DMS153 (cell line): ENCODE results near the gene EMC10.

ENCODE experiments used
- DNase-seq: peaks from one replicate; lab custom pipeline; 2025; lab: John Stamatoyannopoulos, UW

The EMC10 gene

DNA sequence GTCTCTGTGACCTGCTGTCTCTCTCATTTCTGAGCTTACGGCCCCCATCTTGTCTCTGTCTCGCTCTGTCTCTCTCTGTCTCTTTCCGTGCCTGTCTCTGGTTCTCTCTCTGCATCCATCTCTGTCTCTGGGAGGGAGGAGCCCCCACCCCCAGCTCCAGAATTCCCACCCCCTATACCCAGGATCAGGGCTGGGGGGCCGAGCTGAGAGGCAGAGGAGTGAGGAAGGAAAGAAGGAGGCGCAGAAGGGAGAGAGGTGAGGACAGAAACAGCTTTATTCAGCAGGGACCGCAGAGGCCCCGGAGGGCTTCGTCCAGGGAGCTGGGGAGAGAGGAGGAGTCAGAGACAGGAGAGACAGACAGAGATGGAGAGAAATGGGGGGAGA lies 20.7 kb downstream of the EMC10 start:
- no peak for DNase-seq

DNA sequence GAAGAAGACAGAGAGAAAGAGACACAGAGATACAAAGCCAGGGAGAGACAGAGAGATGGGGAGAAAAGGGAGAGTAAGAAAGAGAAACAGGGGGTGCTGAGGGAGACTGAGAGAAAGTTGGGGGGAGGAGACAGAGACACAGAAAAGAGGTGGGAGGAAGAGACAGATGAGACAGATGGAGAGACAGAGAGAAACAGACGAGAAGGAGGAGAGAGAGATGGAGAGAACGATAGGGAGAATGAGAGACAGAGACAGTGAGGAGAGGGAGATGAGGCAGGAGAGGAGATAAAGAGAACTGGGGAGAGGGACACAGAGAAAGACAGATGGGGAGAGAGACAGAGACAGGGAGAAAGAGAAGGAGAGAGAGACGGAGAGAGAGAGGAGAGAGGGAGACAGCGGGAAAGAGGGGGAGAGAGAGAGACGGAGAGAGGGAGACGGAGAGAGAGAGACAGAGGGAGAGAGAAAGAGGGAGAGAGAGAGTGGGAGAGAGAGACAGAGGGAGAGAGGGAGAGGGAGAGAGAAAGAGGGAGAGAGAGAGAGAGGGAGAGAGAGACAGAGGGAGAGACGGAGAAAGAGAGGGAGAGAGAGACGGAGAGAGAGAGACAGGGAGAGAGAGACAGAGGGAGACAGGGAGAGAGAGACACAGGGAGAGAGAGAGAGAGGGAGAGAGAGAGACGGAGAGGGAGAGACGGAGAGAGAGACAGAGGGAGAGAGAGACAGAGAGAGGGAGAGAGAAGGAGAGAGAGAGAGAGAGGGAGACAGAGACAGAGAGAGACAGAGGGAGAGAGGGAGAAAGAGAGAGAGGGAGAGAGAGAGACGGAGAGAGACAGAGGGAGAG lies 22.1 kb downstream of the EMC10 start:
- DNase-seq, result no peak

DNA sequence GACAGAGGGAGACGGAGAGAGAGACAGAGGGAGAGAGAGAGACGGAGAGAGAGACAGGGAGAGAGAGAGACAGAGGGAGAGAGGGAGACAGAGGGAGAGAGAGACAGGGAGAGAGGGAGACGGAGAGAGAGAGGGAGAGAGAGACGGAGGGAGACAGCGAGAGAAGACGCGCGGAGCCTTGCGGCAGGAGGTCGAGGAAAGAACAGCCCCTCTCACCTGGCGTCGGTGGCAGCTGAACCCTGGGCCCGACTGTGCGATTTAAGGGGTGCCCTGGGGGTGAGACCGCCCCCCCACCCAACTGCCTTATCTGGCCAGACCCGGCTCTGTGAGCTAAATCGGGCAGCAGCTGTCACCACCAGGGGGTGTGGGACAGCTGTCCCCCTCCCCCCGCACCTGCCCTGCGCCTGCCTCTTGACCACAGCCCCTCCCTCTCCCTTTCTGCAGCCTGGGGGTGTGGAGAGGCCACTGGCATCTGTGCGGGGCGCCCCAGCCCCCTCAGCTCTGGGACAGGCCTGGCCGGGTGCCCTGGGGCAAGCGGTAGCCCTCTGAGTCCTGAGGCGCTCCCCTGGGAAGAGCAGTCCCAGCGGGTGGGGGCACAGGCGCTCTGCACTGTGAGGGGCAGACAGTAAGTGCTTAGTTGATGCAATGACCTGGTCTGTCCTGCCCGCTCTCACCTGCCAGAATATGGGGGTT lies 23.9 kb downstream of the EMC10 start:
- no peak for DNase-seq

DNA sequence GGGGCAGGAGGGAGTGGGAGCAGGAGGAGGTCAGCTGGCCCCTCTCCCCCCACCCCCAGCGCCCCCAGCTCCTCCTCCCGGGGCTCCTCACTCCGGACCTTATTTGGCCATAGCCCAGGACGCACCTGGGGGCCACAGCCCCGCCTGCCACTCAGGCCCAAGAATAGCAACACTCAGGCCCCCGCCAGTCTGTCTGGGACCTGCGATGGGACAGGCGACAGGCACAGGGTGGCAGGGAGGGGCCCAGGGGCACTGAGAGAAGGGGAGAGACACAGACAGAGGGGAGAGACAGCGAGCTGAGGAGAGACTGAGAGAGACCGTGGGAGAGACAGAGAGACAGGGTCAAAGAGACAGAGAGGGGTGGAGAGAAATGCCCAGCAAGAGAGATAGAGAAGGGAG lies 24.4 kb downstream of the EMC10 start:
- DNase-seq, result no peak

DNA sequence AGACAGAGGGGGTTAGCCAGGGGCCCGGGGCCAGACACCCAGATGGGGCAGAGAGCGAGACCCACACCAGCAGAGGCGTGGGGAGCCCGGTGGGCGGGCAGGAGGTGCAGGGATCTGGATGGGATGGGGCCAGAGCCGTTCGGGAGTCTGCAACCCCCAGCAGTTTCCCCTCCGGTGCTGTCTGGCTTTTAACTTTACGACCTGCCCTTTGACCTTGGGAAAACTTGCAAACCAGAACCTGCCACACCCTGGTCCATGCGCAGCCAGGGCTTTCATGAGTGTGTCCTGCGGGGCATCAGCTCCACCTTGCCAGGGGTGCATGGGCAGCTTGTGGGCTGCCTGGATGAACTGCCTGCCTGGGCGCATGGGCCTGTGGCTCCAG lies 24.9 kb downstream of the EMC10 start:
- DNase-seq, result no peak

DNA sequence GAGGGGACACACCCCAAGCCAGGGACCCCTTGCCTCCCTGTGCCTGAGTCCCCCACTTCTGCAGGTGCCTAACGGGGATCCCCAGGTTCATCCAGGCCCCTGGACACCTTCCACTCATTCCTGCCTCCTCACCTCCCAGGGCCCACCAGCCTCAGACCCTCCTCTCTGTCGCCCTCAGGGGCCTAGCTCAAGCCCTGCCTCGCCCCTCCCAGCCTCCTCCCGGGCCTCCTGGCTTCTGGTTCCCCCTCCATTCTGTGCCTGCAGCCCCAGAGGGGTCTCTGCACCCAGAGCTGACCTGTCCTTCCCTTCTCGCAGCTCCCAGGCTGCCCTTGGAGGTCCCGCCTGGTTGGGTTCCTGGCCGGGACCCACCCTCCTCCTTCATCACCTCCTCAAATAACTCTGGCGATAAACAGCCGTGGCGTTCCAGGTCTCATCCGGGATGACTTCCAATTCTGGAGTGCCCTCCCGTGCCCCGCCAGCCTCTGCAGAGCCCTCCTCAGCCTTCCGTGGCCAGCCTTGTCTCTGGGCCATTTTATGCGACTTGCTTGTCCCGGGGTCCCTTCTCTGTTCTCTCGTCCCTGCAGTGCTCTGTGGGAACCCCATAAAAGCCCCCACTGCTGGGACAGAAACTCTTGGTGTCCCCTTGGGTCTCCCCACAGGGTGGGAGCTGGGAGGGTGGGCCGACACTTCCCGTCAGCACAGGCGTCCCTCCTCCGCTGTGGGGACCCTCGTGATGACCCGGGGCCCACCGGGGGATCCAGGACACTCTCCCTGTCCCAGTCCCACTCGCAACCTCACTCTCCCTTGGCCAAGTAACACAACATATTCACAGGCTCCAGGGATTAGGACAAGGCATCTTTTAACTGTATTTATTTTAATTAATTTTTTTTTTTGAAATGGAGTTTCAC lies 25.5 kb downstream of the EMC10 start:
- DNase-seq, result no peak

DNA sequence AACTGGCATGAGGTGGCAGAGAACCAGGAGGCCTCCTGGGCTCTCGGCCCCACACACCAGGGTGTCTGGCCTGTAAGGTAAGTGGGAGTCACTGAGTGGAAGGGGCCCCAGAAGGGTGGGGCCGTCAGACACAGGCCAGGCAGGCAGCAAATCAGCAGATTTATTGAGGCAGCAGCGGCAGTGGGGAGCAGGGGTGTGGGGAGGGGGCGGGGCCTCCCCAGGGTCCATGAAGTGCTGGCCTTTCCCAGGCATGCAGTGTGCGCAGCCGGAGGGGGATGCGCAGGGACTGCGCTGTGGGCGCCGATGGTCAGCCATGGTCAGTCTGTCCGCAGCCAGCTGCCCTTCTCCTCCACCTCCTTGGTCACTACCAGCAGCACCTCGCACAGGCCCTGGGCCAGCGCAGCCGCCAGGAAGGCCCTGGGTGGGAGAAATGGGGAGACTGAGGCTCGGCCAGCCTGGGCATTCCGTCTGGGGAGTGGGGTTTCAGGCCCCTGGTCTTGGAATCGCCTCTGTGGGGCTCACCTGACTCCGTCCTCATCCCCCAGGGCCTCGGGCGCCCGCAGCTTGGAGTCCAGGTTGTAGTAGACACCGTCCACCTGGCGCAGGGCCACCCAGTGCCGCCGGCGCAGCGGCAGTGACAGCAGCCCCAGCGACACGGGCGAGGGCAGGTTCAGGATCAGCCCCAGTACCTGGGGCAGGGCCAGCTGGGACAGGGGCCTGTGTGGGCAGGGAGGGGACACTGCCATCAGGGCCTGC lies 29.7 kb downstream of the EMC10 start:
- no peak for DNase-seq

DNA sequence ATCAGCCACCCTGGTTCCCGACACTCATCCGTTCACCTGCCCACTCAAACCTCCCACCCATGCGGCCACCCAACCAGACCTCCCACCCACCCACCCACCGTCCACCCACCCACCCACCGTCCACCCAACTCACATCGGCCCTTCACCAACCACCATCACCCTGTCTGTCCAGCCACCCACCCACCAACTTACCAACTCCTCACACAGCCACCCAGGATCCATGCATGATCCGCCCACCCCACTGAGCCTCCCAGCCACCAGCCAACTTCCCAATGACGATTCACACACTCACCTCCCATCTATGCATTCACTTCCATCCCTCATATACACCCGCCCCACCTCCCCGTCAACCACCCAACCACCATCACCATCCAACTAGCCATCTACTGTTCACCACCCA lies 30.4 kb downstream of the EMC10 start:
- no peak for DNase-seq

DNA sequence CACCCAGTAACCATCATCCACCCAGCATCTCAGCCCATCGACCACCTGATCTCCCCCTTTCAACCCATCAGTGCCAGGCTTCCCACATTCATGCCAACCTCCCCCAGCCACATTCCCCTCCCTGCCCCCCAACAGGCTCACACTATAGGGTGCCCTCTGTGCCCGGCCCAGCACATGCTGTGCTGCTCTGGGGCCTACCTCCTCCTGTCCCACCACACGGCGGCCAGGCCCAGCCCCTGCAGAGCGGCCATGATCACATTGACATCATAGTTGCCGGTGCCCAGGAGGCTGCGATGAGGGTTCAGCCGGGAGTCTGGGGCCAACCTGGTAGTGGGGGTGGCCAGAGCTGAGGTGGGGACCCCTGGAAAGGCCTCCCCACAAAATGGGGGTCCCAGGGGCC lies 31.1 kb downstream of the EMC10 start:
- no peak for DNase-seq

DNA sequence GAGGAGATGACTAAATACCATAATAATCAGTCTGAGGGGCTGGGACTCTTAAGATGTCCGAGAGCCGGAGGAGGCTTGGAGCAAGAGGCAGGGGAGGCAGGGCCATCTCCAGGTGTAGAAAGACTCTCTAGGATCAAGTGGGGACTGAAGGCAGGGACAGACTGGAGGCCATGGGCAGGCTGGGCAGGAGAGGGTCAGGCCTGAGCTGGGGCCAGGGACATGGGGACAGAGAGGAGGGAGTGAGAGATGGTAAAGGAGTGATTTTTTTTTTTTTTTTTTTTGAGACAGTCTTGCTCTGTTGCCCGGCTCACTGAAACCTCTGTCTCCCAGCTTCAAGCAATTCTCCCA lies 32.5 kb downstream of the EMC10 start:
- DNase-seq, result no peak

DNA sequence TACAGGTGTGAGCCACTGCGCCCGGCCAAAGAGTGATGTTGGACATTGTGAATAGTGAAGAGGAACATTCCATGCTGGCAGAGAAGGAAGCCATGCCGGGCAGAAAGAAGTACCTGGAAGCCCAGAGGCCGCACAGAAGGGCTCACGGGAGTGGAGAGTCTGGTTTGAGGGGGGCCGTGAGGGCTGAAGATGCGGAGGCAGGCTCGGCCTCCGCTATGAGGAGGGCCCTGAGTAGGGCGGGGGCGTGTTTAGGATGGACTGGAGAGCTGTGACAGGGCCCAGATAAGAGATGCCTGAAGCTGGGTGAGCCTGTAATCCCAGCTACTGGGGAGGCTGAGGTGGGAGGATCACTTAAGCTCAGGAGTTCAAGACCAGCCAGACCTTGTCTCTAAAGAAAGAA lies 33.1 kb downstream of the EMC10 start:
- DNase-seq, result no peak

DNA sequence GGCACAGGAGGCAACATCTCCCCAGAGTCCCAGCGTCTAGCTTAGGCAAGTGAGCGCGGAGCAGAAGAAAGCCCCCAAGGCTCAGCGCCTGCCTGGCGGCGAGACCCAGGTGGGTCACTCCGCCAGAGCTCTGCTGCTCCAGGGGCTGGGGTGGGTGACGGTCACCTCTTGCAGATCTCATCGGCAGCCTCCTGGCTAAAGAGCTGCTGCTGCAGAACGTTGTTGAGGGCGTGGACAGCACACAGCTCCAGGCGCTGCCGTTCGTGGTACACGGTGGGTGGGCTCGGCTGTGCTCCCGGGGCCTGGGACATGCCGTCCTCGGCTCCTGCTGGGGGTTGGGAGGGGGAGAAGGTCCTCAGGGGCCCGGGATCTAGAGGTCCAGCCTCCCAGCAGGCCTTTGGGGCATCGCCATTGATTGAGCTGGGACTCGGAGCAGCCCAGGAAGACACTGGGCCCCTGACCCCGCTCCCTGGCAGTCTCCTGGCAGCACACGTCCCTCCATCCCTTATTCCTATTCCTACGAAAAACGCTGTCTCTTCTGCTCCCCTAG lies 33.9 kb downstream of the EMC10 start:
- no peak for DNase-seq

DNA sequence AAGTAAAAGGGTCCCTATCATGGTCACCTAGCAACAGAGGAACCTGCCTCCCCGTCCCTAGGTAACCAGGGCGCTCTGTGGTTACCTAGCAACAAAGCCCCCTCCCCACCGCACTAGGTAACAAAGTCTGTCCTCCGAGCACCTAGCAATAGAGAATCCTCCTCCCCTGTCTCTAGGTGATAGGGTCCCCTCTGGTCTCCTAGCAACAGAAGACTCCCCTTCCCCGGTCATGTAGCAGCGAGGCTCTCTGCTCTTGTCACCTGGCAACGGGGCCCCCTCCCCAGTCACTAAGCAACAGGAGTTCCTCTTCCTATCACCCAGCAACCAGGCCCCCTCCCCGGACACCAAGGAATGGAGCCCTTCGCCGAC lies 34.4 kb downstream of the EMC10 start:
- DNase-seq, result no peak

DNA sequence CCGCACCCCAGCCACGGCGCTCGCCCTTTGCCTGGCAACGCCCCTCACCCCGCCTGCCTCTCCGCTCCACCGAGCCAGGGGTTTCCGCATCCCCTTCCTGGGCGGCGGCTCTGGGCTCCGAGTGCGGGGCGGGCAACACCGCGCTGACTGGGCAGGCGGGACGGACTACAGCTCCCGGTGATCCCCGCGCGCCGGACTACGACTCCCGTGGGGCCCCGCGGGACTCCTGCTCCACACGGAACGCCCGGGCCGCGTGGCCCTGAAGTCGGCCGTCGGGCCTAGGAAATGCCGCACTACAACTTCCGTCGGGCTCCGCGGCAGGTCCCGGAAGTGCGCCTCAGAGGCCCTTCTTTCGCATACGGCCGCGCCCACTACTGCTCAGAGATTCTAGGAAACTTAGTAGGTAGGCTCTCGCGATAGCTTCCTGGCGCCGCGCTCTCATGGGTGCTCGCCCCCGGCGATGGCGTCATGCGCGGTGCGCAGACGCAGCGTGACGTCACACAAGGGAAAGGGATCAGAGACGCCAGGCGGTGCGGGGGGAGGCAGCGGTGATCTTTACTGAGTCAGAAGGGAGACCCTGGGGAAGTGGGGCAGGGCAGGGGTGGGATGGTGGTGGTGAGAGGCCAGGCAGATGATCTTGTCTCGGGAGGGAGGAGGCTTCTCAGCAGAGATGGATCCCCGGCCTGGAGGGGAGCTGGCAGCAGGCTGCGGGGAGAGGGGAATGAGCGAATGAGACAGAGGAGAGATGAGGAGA lies 34.9 kb downstream of the EMC10 start, which contains the start of gene JOSD2:
Gene JOSD2, minus strand, starts transcription at position 123 of the 754 bp plus-strand sequence. CDS start 760 bp downstream, outside the sequence.
- peak; percentile 100 for DNase-seq

DNA sequence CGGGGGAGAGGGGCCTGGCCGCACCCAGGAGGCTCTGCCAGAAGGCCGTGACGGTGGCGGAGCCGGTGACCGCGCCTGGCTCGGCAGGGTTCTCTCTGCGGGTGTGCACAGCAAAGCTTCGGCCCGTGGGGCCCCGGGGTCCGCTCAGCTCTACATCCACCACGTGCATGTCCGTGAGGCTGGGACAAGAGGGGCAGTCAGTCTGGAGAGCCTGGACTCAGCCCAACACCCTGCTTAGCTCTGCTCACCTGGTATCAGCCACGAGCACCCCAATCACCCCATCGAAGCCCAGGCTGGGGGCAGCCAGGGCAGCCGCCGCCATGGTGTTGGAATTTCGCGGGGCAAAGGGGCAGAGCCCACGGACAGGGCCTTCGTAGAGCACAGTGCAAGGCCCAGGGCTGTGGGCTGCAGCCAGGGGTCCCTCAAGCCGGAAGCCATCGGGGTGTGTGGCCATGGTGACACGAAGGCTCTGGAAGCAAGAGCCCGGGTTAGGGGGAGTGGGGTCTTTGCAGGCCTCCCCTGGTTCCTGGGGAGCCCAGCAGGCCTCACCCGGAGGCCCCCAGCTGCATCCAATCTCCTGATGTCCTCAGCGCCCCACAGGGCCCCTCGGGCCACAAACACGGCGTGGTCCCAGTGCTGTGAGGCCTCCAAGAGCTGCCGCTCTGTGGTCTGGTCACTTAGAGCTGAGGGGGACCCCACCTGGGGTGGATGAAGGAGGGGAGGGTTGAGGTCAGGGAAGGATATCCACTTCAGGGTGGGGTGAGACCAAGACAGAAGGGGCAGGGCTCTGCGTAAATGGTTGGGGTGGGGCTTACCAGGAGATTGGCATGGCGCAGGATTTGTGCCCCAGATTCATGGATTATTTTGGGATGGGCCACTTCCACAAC lies 36.0 kb downstream of the EMC10 start:
- DNase-seq, result no peak

DNA sequence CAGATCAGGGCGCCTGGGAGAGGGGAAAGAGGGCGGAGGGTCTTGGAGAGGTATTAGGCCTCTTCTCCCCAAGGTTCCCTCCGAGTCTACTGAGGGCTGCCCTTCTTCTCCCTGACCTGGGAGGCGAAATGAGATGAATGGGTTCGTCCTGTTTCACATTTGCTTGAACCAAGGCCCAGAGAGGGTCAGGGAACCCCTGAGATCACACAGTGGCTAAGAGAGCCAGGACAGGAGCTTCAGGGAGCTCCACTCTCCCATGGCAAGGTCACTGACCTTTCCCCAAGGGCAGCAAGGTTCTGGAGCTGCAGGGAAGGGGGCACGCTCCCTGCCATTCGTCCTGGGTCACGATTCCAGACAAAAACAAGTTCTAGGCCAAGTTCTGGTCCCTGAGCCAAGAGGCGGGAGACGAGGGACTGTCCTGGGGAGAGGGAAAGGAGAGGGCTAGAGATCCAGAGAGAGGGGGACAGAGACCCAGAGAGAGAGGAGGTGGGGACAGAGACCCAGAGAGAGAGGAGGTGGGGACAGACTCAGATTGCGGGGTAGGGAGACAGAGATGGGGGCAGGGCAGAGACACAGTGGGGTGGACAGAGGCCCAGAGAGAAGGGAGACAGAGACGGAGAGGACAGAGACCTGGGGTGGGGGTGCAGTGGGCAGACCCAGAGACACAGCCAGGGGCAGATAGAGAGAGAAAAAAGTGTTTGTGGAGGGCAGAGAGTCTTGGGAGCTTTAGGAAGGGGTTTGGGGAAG lies 36.9 kb downstream of the EMC10 start:
- no peak for DNase-seq

DNA sequence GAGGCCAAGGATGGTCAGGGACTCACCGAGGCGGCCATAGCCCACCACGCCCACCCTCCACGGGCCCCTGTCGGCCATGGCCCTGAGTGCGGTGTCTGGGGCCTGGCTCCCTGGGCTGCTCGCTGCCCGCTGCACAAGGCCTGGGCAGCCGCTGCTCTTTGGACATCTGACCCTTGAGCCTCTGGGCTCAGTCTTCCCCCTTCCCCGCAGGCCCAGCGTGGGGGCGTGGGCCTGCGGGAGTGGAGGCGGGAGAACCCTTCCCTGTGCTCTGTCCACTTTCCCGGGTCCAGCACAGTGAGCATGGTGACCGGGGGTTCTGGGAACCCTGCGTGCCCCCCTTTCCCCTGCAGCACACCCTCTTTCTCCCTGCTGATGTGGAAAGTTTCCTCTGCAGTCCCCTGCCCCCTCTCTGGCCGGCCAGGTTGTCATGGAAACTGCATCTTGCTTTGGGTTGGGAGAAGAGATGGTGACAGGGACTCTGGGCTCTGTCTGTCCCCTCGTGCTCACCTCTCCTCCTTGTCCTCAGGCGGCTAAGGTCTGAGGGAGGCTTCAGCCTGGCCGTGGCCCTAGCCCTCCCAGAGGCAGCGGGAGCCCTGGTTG lies 37.5 kb downstream of the EMC10 start, which contains the start of gene ASPDH:
Gene ASPDH, minus strand, starts transcription at position 168 of the 600 bp plus-strand sequence. Its CDS starts 90 bp downstream, at position 78.
- DNase-seq, result no peak

DNA sequence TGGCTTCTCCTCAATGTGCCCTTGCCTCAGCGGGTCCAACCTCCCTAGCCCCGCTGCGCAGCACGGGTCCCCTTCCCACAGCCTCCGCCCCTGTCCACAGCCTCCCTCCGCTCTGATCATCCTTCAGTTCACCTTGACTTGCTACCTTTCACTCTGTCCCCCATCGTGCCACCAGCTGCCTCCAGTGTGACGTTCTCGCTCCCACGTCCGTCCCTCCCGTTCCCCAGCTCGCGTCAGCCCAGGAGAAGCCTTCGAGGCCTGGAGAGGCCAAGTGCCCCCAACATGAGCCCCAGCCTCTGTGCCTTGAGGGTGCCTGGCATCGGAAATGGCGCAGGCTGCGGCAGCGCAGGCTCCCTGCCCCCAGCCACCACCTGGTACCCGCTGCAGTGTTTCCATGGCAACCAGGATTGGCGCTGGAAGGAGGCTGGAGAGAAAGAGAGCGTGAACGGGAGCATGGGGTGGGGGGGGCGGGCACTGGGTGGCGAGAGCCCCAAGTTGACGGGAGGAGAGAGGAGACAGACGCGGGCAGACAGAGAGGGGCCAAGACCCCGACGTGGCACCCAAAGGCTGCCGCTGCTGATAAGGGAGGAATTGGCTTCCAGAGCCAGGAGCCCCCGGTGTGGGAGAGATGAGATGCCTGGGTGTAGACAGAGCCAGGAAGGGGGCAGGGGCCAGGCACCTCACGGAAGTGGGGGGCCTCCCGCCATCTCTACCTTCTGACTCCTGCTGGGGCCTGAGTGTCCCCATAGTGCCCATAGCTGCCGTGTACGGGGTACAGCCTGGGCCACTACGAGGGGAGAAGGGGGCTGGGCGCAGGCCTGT lies 38.2 kb downstream of the EMC10 start:
- DNase-seq, result peak; percentile 5
